H1 (cell line): ENCODE measurements around the gene MRPL33. TPM values are rescaled to one million over a fixed set of nuclear protein-coding genes. Genes with fewer than 3 reads are reported as not detected.

ENCODE experiments used
- CTCF ChIA-PET: fragments of 300-600 bp; sonication (Branson Sonifier 250); formaldehyde crosslinking; loops from one replicate; lab custom pipeline; 2021; ENCODE audit not compliant: partially characterized antibody; lab: Charles Lee
- POLR2A ChIA-PET: fragments of 300-600 bp; sonication (Branson Sonifier 250); formaldehyde crosslinking; loops from one replicate; lab custom pipeline; 2021; ENCODE audit warnings: inconsistent platforms; ENCODE audit not compliant: partially characterized antibody; lab: Charles Lee
- DNase-seq, 2 experiments: peaks; one replicate each; pipeline versions ENCODE4 v3.0.0 to v3.0.0-alpha.2; 2010 to 2022; ENCODE audit warnings: low spot score in 2 of 2, low read depth in 1 of 2, mixed read lengths in 1 of 2
- FAIRE-seq: peaks from 2 replicates; lab custom pipeline; 2011; peaks lifted over from hg19 to GRCh38; lab: Jason Lieb, UNC
- H2AFZ ChIP-seq: 2 replicates; pipeline ENCODE4 v1.8.1; 2012; ENCODE audit warnings: low read length, inconsistent platforms
- H2AK5ac ChIP-seq: 2 replicates; pipeline ENCODE4 v1.6.1; 2013; ENCODE audit warnings: low read depth, low read length
- H2BK120ac ChIP-seq: replicated peaks from 2 replicates; pipeline ENCODE3; 2013; ENCODE audit warnings: low read depth, low read length, inconsistent platforms
- H2BK12ac ChIP-seq: 2 replicates; pipeline ENCODE4 v1.6.1; 2013; ENCODE audit warnings: low read depth, low read length
- H2BK15ac ChIP-seq: 2 replicates; pipeline ENCODE4 v1.6.1; 2013; ENCODE audit warnings: low read length
- H2BK20ac ChIP-seq: 2 replicates; pipeline ENCODE4 v1.6.1; 2013; ENCODE audit warnings: low read length
- H2BK5ac ChIP-seq: 2 replicates; pipeline ENCODE4 v1.6.1; 2013; ENCODE audit warnings: low read depth, low read length
- H3K14ac ChIP-seq: 2 replicates; pipeline ENCODE4 v1.6.1; 2013; ENCODE audit warnings: inconsistent platforms; ENCODE audit not compliant: insufficient read length
- H3K18ac ChIP-seq: 2 replicates; pipeline ENCODE4 v1.6.1; 2013; ENCODE audit warnings: low read length; ENCODE audit errors: extremely low read depth
- H3K23ac ChIP-seq: 2 replicates; pipeline ENCODE4 v1.6.1; 2013; ENCODE audit warnings: inconsistent platforms; ENCODE audit not compliant: insufficient read length
- H3K23me2 ChIP-seq: 2 replicates; pipeline ENCODE4 v1.6.1; 2013; ENCODE audit warnings: low read depth, low read length
- H3K27ac ChIP-seq: 2 replicates; pipeline ENCODE4 v1.6.1; 2011; ENCODE audit warnings: low read depth, low read length, inconsistent platforms
- H3K27me3 ChIP-seq, 4 experiments: replicated peaks in 1 of 4; 1 replicate in 1 of 4; 2 replicates in 3 of 4; pipeline versions ENCODE4 v1.6.1 to v1.8.1; 2011 to 2013; ENCODE audit warnings: low read length in 3 of 4, mild to moderate bottlenecking in 3 of 4, inconsistent platforms in 2 of 4, mixed read lengths in 2 of 4, moderate library complexity in 1 of 4; ENCODE audit not compliant: control insufficient read depth in 3 of 4, insufficient read depth in 3 of 4; ENCODE audit errors: extremely low read depth in 1 of 4
- H3K36me3 ChIP-seq, 4 experiments: 2 replicates each; pipeline versions ENCODE4 v1.6.1 to v1.8.1; 2011 to 2013; ENCODE audit warnings: mild to moderate bottlenecking in 4 of 4, low read length in 3 of 4, moderate library complexity in 2 of 4, control low read depth in 1 of 4, inconsistent platforms in 1 of 4; ENCODE audit not compliant: insufficient read depth in 4 of 4, control insufficient read depth in 2 of 4
- H3K4ac ChIP-seq: replicated peaks from 2 replicates; pipeline ENCODE3; 2013; ENCODE audit warnings: low read length, low read depth, mixed read lengths, inconsistent platforms; ENCODE audit not compliant: insufficient read length
- H3K4me1 ChIP-seq, 4 experiments: replicated peaks in 1 of 4; 1 replicate in 1 of 4; 2 replicates in 3 of 4; pipeline versions ENCODE4 v1.6.1 to v1.8.1; 2011 to 2013; ENCODE audit warnings: low read length in 3 of 4, inconsistent platforms in 2 of 4, mixed read lengths in 1 of 4; ENCODE audit not compliant: insufficient read depth in 4 of 4, control insufficient read depth in 3 of 4
- H3K4me2 ChIP-seq, 2 experiments: 2 replicates each; pipeline versions ENCODE4 v1.6.1 to v1.8.1; 2011 to 2013; ENCODE audit warnings: low read depth in 2 of 2, low read length in 2 of 2, control low read depth in 1 of 2, inconsistent platforms in 1 of 2, mild to moderate bottlenecking in 1 of 2; ENCODE audit not compliant: insufficient read depth in 1 of 2
- H3K4me3 ChIP-seq, 4 experiments: fragments of 200-600, 300-600 bp in 1 of 4; sonication (generic), shearing (Covaris generic), sonication (Bioruptor Twin) in 1 of 4; 2 replicates each; pipeline versions ENCODE4 v1.5.1 to v1.8.1; 2011 to 2016; ENCODE audit warnings: low read length in 4 of 4, low read depth in 3 of 4, control low read depth in 2 of 4, inconsistent platforms in 2 of 4, mild to moderate bottlenecking in 2 of 4, mixed read lengths in 1 of 4, moderate library complexity in 1 of 4; ENCODE audit not compliant: insufficient read depth in 2 of 4; ENCODE audit errors: extremely low read depth in 1 of 4
- H3K56ac ChIP-seq: replicated peaks from 2 replicates; pipeline ENCODE3; 2013; ENCODE audit warnings: low read depth, mild to moderate bottlenecking, mixed read lengths, low read length, inconsistent platforms; ENCODE audit not compliant: insufficient read length
- H3K79me1 ChIP-seq: 2 replicates; pipeline ENCODE4 v1.6.1; 2013; ENCODE audit warnings: low read depth, low read length, control low read depth
- H3K79me2 ChIP-seq, 2 experiments: 2 replicates each; pipeline versions ENCODE4 v1.6.1 to v1.8.1; 2012 to 2013; ENCODE audit warnings: low read length in 2 of 2, mild to moderate bottlenecking in 2 of 2, inconsistent platforms in 1 of 2; ENCODE audit not compliant: insufficient read depth in 2 of 2, control insufficient read depth in 1 of 2
- H3K9ac ChIP-seq, 4 experiments: replicated peaks in 1 of 4; 1 replicate in 1 of 4; 2 replicates in 3 of 4; pipeline versions ENCODE4 v1.6.1 to v1.8.1; 2011 to 2013; ENCODE audit warnings: low read depth in 3 of 4, low read length in 3 of 4, control low read depth in 2 of 4, mild to moderate bottlenecking in 2 of 4, moderate library complexity in 2 of 4, inconsistent platforms in 1 of 4; ENCODE audit errors: extremely low read depth in 1 of 4
- H3K9me3 ChIP-seq, 2 experiments: 2 replicates each; pipeline versions ENCODE4 v1.6.1 to v1.8.1; 2012 to 2013; ENCODE audit warnings: mild to moderate bottlenecking in 2 of 2, moderate library complexity in 2 of 2, control low read depth in 1 of 2, inconsistent platforms in 1 of 2, low read depth in 1 of 2, low read length in 1 of 2, mixed read lengths in 1 of 2; ENCODE audit not compliant: insufficient read depth in 2 of 2
- H4K20me1 ChIP-seq, 2 experiments: replicated peaks in 1 of 2; 2 replicates each; pipeline versions ENCODE3 to v1.8.1; 2011 to 2013; ENCODE audit warnings: inconsistent platforms in 2 of 2, low read length in 2 of 2, mild to moderate bottlenecking in 1 of 2; ENCODE audit not compliant: insufficient read depth in 2 of 2, control insufficient read depth in 1 of 2
- H4K5ac ChIP-seq: 2 replicates; pipeline ENCODE4 v1.6.1; 2013; ENCODE audit warnings: low read length, low read depth, mixed read lengths, inconsistent platforms; ENCODE audit not compliant: insufficient read length
- H4K8ac ChIP-seq: 2 replicates; pipeline ENCODE4 v1.8.0; 2013; ENCODE audit warnings: mild to moderate bottlenecking, moderate library complexity, low read length, inconsistent platforms; ENCODE audit not compliant: insufficient read depth; ENCODE audit errors: extremely low read depth
- H4K91ac ChIP-seq: replicated peaks from 2 replicates; pipeline ENCODE3; 2013; ENCODE audit warnings: low read length, mixed read lengths, inconsistent platforms; ENCODE audit not compliant: insufficient read length
- CTBP2 ChIP-seq: IDR thresholded peaks from 2 replicates; pipeline ENCODE4 v1.7.0; 2011; ENCODE audit warnings: borderline replicate concordance, mild to moderate bottlenecking, moderate library complexity, mixed read lengths, low read length; ENCODE audit not compliant: insufficient read depth, insufficient read length
- HDAC2 ChIP-seq, 2 experiments: fragments of 300-600 bp in 1 of 2; sonication (generic) in 1 of 2; IDR thresholded peaks; 2 replicates each; pipeline ENCODE4 v1.6.1; 2011 to 2012; ENCODE audit warnings: low read depth in 2 of 2, low read length in 2 of 2, mild to moderate bottlenecking in 2 of 2, moderate library complexity in 2 of 2, borderline replicate concordance in 1 of 2, inconsistent platforms in 1 of 2
- JUN ChIP-seq: IDR thresholded peaks from 2 replicates; pipeline ENCODE4 v1.6.1; 2011; ENCODE audit warnings: low read depth, mild to moderate bottlenecking, improper control_type of control experiment, low read length
- NRF1 ChIP-seq: IDR thresholded peaks from 2 replicates; pipeline ENCODE4 v1.6.1; 2011; ENCODE audit warnings: mild to moderate bottlenecking, low read depth, low read length, improper control_type of control experiment
- PHF8 ChIP-seq: fragments of 200-600 bp; sonication (generic); conservative IDR thresholded peaks from 2 replicates; pipeline ENCODE4 v1.7.1; 2012; ENCODE audit warnings: low read depth, mild to moderate bottlenecking, inconsistent platforms, low read length, moderate library complexity
- SIN3A ChIP-seq, 2 experiments: IDR thresholded peaks in 1 of 2; conservative IDR thresholded peaks in 1 of 2; 2 replicates each; pipeline ENCODE4 v1.6.1; 2011 to 2012; ENCODE audit warnings: low read length in 2 of 2, improper control_type of control experiment in 1 of 2, low read depth in 1 of 2, mild to moderate bottlenecking in 1 of 2
- ZNF274 ChIP-seq: IDR thresholded peaks from 2 replicates; pipeline ENCODE4 v1.7.0; 2012; ENCODE audit warnings: low read length, borderline replicate concordance; ENCODE audit errors: extremely low read depth
- WGBS, 2 experiments: shearing (Covaris generic) in 1 of 2; methylation state at CpG; one replicate each; pipeline versions ENCODE4 v1.1.6 to v1.1.7; 2013 to 2015; ENCODE audit warnings: low lambda C conversion rate in 2 of 2, mixed read lengths in 2 of 2, inconsistent platforms in 1 of 2, low coverage in 1 of 2, missing lambda C conversion rate in 1 of 2; ENCODE audit not compliant: insufficient replicate concordance in 2 of 2, insufficient coverage in 1 of 2, insufficient read length in 1 of 2; ENCODE audit errors: extremely low coverage in 1 of 2, missing lambda C conversion rate in 1 of 2; 5-methylcytosine and 5-hydroxymethylcytosine counted together
- long read RNA-seq, 2 experiments: library from RNA in 1 of 2; library from capped mRNA in 1 of 2; stranded (forward); transcript quantifications; one replicate each; pipeline ENCODE4 v2.0.0, GENCODE V29; 2021; ENCODE audit warnings: inconsistent platforms in 1 of 2
- polyA minus RNA-seq, 3 experiments: library from RNA; depleted of rRNA, polyadenylated mRNA; stranded (reverse); fragments of >200 nt; gene quantifications; 1 replicate in 2 of 3; 2 replicates in 1 of 3; pipeline ENCODE4 v1.2.3, GENCODE V29; 2011
- polyA plus RNA-seq, 7 experiments: library from polyadenylated mRNA; depleted of rRNA in 3 of 7; stranded (reverse) in 5 of 7; unstranded in 2 of 7; fragments of >200 nt in 5 of 7; fragments of 200-250 nt in 2 of 7; gene quantifications; 1 replicate in 5 of 7; 2 replicates in 1 of 7; 4 replicates in 1 of 7; pipeline versions ENCODE4 v1.2.1 to v1.2.3, GENCODE V29; 2011 to 2013; ENCODE audit warnings: missing spikeins in 2 of 7, mixed read lengths in 2 of 7
- total RNA-seq: library from RNA; stranded (reverse); fragmentation: NEBNext Ultra II Directional; extraction: Animal tissue kit (Norgen Biotek cat#: 25700); gene quantifications from 2 replicates; pipeline ENCODE4 v1.2.1, GENCODE V29; 2021

The MRPL33 gene
- 62.9 and 68.9 TPM in 2 replicates for total RNA-seq
- 9.5 and 24.3 TPM in 2 replicates for polyA plus RNA-seq (2011; rRNA removed)
- polyA plus RNA-seq (2011; cell fraction: cytosol; rRNA removed), result 53.0 TPM
- polyA plus RNA-seq (2011; cell fraction: nucleus; rRNA removed), result 5.7 TPM
- 75.9 to 163 TPM (median 88.1 TPM) in 4 replicates for polyA plus RNA-seq (2012, experiment 1 of 2)
- polyA plus RNA-seq (2012, experiment 2 of 2), result 88.7 TPM
- polyA plus RNA-seq (2013, experiment 1 of 2), result 406 TPM
- 395 TPM for polyA plus RNA-seq (2013, experiment 2 of 2)
- 3.6 and 6.1 TPM in 2 replicates for polyA minus RNA-seq (2011; rRNA and poly(A)+ RNA removed)
- polyA minus RNA-seq (2011; cell fraction: cytosol; rRNA and poly(A)+ RNA removed), result 8.7 TPM
- polyA minus RNA-seq (2011; cell fraction: nucleus; rRNA and poly(A)+ RNA removed), result 6.3 TPM
- long read RNA-seq, experiment 1, partial matches to known transcripts, result 6 of 58 reads
- long read RNA-seq, experiment 1, other reads (novel, unspliced or antisense), result 52 of 58 reads
- long read RNA-seq, experiment 2, partial matches to known transcripts, result 1 of 3 reads
- long read RNA-seq, experiment 2, other reads (novel, unspliced or antisense), result 0 of 3 reads

GRCh38 chr2:27771548-27772335, at the start of gene MRPL33:
Gene MRPL33 (plus strand): TSS chr2:27771719. CDS start chr2:27771778, 59 bp downstream.
- Histone ChIP-seq H2AFZ (peak within 1 kb of the TSS; percentile 89), H2BK120ac (no peak within 1 kb of the TSS), H3K4me3 (peak within 1 kb of the TSS; percentile 60 to 97 (median 88)), H3K9me3 (no peaks in the 10 kb centered on the region), H3K4me2 (peak within 1 kb of the TSS; percentile 65 to 93), H3K79me1 (peaks cover 9% of the 10 kb centered on the region), H2AK5ac (no peak within 1 kb of the TSS), H4K8ac (peak within 1 kb of the TSS; percentile 97), H3K56ac (peak within 1 kb of the TSS; percentile 98), H3K27me3 (no peaks in the 10 kb centered on the region), H3K36me3 (peaks cover 0 to 15% (median 3%) of the 10 kb centered on the region in 4 experiments; a peak in 3 of 8 replicates), H2BK15ac (peak within 1 kb of the TSS; percentile 88), H3K79me2 (peaks cover 10 to 46% of the 10 kb centered on the region in 2 experiments), H2BK5ac (peak within 1 kb of the TSS; percentile 94), H2BK12ac (no peak within 1 kb of the TSS), H3K4ac (peak within 1 kb of the TSS; percentile 75), H3K18ac (peak within 1 kb of the TSS; percentile 99), H4K5ac (peak within 1 kb of the TSS; percentile 94), H3K4me1 (no peaks in the 10 kb centered on the region; a peak in 2 of 7 replicates), H3K27ac (peak within 1 kb of the TSS; percentile 80; the same call in 1 of the 2 replicates), H3K14ac (no peak within 1 kb of the TSS), H2BK20ac (no peak within 1 kb of the TSS), H4K91ac (peak within 1 kb of the TSS; percentile 97), H3K23ac (no peak within 1 kb of the TSS), H3K23me2 (peaks cover 3% of the 10 kb centered on the region), H4K20me1 (peaks cover 0 to 3% of the 10 kb centered on the region in 2 experiments), H3K9ac (peak within 1 kb of the TSS; percentile 71 to 90 (median 80))
- ChIA-PET POLR2A (interaction anchor here (0.7 to 2.8 kb wide), 5 partner anchors 9 to 178 kb away, joined by 3 to 14 read pairs (median 5); no protein-coding TSS in a partner anchor), CTCF (interaction anchor here (1.4 to 1.5 kb wide), 3 partner anchors 35 to 720 kb away, joined by 3 to 4 read pairs (median 3); no protein-coding TSS in a partner anchor)
- WGBS, 2 experiments, result 1% methylated on average over 48 of the region's 48 CpGs; no CpG with 5 or more reads in 1 of the 2 experiments
- peak; percentile 81 to 97 for DNase-seq
- FAIRE-seq, result no peak
- TF ChIP-seq HDAC2 (IDR thresholded peaks at IDR 0.05; ENCODE audit: borderline replicate concordance in 1 of 2, low read depth in 2 of 2, low read length in 2 of 2), result peak in 1 of 2 experiments; percentile 83; a peak in 1 of 4 replicates
- TF ChIP-seq NRF1, result no peak
- TF ChIP-seq CTBP2, result no peak
- peak; percentile 59 to 82; a peak in 2 of 4 replicates for TF ChIP-seq SIN3A (conservative IDR thresholded peaks at IDR 0.05 in 1 of 2, IDR thresholded peaks at IDR 0.05 in 1 of 2; ENCODE audit: low read depth in 1 of 2, low read length in 2 of 2)
- TF ChIP-seq JUN, result no peak
- TF ChIP-seq ZNF274, result no peak
- TF ChIP-seq PHF8, result peak; percentile 97
